Right lobe of liver (tissue), 6 donors: ENCODE data around the gene PEX1. TPM values are rescaled to one million over a fixed set of nuclear protein-coding genes. Genes with fewer than 3 reads are reported as not detected.

ENCODE experiments used
- ATAC-seq, 4 donors: fragments of 200-7000 bp; cut with Tn5 transposase; one replicate each; pipeline ENCODE4 v1.9.1; 2020; ENCODE audit warnings: mild to moderate bottlenecking in 4 of 4, moderate library complexity in 4 of 4
- DNase-seq, 3 donors: peaks; one replicate each; pipeline ENCODE4 v3.0.0-alpha.2; 2020
- H3K27ac ChIP-seq, 3 donors: fragments of 200-600 bp; one replicate each; pipeline ENCODE4 v1.8.0; 2022
- H3K27me3 ChIP-seq, 2 donors: fragments of 200-600 bp; one replicate each; pipeline ENCODE4 v1.8.0; 2022
- H3K36me3 ChIP-seq, 4 donors: fragments of 200-600 bp; sonication (generic) in 1 of 4; one replicate each; pipeline versions ENCODE4 v1.5.1 to v1.8.0; 2017 to 2022; ENCODE audit warnings: control low read depth in 1 of 4
- H3K4me1 ChIP-seq, 4 donors: fragments of 200-600 bp; sonication (generic) in 1 of 4; one replicate each; pipeline versions ENCODE4 v1.5.1 to v1.8.0; 2017 to 2022; ENCODE audit warnings: control low read depth in 1 of 4
- H3K4me3 ChIP-seq, 3 donors: fragments of 200-600 bp; one replicate each; pipeline ENCODE4 v1.8.0; 2022
- H3K9me3 ChIP-seq, 4 donors: fragments of 200-600 bp; sonication (generic) in 1 of 4; one replicate each; pipeline versions ENCODE4 v1.5.1 to v1.8.0; 2017 to 2022; ENCODE audit warnings: control low read depth in 1 of 4
- POLR2A ChIP-seq: fragments of 450-650 bp; IDR thresholded peaks from one replicate; pipeline ENCODE4 v1.6.1; 2017; ENCODE audit warnings: antibody characterized with exemption, mild to moderate bottlenecking
- WGBS: methylation state at CpG from one replicate; pipeline ENCODE4 v1.1.6; 2018; ENCODE audit warnings: low coverage, low lambda C conversion rate; ENCODE audit not compliant: insufficient coverage; ENCODE audit errors: missing lambda C conversion rate; 5-methylcytosine and 5-hydroxymethylcytosine counted together
- intact Hi-C, 2 donors: fragments of 100-400 bp; cut with DNase I; formaldehyde crosslinking; loops; one replicate each; pipeline versions ENCODE4 v1.11.2 to v1.14.1; 2022
- total RNA-seq, 6 experiments: library from RNA; depleted of rRNA in 2 of 6; stranded (reverse); fragments of >200 nt in 2 of 6; fragmentation: NEBNext Ultra II Directional in 3 of 6; extraction: Animal tissue kit (Norgen Biotek cat#: 25700) in 3 of 6; gene quantifications; one replicate each; pipeline versions ENCODE4 v1.1.0 to v1.2.4, GENCODE V29; 2016 to 2023
- TF ChIP-seq, protein P1 (sequence below), 4 donors: fragments of 200-600 bp in 3 of 4; fragments of 450-650 bp in 1 of 4; IDR thresholded peaks; one replicate each; pipeline versions ENCODE4 v1.5.1 to v1.8.0; 2016 to 2022; ENCODE audit warnings: antibody characterized with exemption in 4 of 4, mild to moderate bottlenecking in 2 of 4
- donor health status: DM: no; HTN: yes; CAD: no.
- donor health status: DM: no; HTN: no; CAD: no.
- donor health status: DM: no; HTN: no; CAD: no.
- donor health status: DM: no; HTN: yes; CAD: no.
- donor health status: DM: no; HTN: yes; CAD: no.

PEX1 gene
- total RNA-seq, 6 experiments from 2014 or later: 10.0 to 12.0 (median 10.8) TPM

DNA sequence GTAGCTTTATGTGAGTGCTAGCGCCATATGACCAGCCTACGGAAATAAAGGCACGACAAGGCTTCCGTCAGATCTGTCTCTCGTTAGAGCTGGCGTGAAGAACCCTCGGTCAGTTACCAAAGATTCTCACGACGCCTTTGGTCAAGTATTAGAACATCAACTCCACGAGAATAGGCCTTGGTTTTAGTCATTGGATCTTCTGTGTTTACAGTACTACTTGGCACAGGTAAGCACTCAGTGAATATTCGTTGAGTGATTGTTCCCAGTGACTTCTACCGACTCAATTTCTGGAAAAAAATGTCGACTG is 591 bp upstream of the PEX1 start:
- 0% methylated on average over 13 of the region's 13 CpGs for WGBS

DNA sequence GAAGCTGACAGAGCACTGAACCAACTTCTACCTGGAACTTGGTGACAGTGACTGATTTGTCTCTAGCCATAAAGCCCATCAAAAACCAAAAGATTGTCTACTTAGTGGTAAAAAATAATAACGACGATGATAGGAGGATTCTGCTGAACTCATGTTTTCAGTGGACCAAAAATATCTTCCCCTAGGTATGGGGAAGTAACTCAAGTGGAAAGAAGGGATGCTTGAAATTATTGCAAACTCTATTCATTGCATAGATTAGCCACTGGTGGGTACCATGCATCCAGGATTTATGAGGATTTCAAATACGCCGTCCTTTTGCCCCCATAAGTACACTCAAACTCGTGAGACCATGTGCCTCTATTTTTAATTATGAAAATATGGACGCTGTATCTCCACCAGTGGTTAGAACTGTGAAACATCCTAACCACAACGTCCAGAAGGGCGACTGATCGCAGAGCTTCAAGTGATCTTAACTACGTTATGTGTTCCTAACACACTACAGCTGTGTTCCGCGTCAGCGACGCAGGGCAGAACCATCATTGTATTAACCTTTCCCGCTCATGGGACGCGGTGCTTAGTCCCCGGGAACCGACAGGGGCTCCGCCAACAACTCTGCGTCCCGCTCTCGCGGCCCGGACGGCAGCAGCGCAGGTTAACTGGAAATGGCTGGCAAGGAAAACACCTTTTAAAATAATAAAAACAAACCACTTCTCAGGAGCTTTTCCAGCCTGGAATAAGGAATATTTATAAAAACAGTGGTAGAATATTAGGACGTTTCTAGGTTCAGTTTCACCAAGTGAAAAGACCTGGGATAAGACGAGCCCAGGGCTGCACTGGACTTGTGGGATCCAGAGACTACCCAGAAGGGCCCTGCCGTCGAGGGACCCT is 776 bp downstream of the PEX1 start:
- Histone ChIP-seq H3K36me3 (peaks cover 5 to 20% (median 10%) of the 10 kb centered on the region in 4 donors), H3K4me3 (peak overlapping the region; percentile 69 to 91 (median 75)), H3K9me3 (no peaks in the 10 kb centered on the region), H3K27me3 (no peaks in the 10 kb centered on the region), H3K27ac (peak overlapping the region; percentile 10 to 74 (median 70)), H3K4me1 (peaks cover 0 to 12% (median 3%) of the 10 kb centered on the region in 4 donors)
- ATAC-seq (peak; percentile 36 to 54 (median 46)), DNase-seq (peak; percentile 48 to 69 (median 66))
- intact Hi-C loops: no loop called here
- under 1% methylated on average over 26 of the region's 31 CpGs for WGBS
- TF ChIP-seq, protein P1, sequence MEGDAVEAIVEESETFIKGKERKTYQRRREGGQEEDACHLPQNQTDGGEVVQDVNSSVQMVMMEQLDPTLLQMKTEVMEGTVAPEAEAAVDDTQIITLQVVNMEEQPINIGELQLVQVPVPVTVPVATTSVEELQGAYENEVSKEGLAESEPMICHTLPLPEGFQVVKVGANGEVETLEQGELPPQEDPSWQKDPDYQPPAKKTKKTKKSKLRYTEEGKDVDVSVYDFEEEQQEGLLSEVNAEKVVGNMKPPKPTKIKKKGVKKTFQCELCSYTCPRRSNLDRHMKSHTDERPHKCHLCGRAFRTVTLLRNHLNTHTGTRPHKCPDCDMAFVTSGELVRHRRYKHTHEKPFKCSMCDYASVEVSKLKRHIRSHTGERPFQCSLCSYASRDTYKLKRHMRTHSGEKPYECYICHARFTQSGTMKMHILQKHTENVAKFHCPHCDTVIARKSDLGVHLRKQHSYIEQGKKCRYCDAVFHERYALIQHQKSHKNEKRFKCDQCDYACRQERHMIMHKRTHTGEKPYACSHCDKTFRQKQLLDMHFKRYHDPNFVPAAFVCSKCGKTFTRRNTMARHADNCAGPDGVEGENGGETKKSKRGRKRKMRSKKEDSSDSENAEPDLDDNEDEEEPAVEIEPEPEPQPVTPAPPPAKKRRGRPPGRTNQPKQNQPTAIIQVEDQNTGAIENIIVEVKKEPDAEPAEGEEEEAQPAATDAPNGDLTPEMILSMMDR (IDR thresholded peaks at IDR 0.05): peak in 2 of 4 donors; percentile 6 to 11
- no peak for TF ChIP-seq POLR2A

More for the DNA sequence above, 591 bp upstream of the PEX1 start:
- ATAC-seq: peak in 2 of 4 donors; percentile 1 to 3
- Histone ChIP-seq H3K27ac (peak overlapping the region; percentile 74 to 79 (median 74)), H3K4me3 (peak overlapping the region; percentile 69 to 91 (median 75)), H3K27me3 (no peaks in the 10 kb centered on the region), H3K4me1 (peaks cover 0 to 12% (median 3%) of the 10 kb centered on the region in 4 donors), H3K9me3 (no peaks in the 10 kb centered on the region), H3K36me3 (peaks cover 12 to 33% (median 21%) of the 10 kb centered on the region in 4 donors)
- intact Hi-C loops: no loop called here
- no peak for DNase-seq
- no peak for TF ChIP-seq POLR2A
- TF ChIP-seq, protein P1 (IDR thresholded peaks at IDR 0.05): no peak

DNA sequence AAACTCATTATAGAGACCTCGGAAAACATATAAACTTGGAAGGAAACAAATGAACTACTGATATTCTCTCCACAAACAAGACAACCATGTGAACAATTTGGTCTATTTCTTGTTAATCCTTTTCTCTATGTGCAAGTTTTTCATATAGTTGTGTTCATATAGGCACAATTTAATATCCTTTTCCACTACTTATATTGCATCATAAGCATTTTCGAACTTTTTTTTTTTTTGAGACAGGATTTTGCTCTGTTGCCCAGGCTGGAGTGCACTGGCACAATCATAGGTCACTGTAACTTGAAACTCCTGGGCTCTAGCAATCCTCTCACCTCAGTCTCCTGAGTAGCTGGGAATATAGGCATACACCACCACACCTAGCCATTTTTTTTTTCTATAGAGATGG is 5.2 kb downstream of the PEX1 start:
- Histone ChIP-seq H3K4me3 (no peak overlapping the region), H3K36me3 (peaks cover 0 to 4% (median 2%) of the 10 kb centered on the region in 4 donors), H3K27ac (no peak overlapping the region), H3K9me3 (no peaks in the 10 kb centered on the region), H3K27me3 (no peaks in the 10 kb centered on the region), H3K4me1 (peaks cover 0 to 5% (median 0%) of the 10 kb centered on the region in 4 donors)
- ATAC-seq: no peak
- no peak for TF ChIP-seq POLR2A
- no peak for DNase-seq
- 96% methylated on average over 2 of the region's 2 CpGs for WGBS
- intact Hi-C loops: no loop called here

DNA sequence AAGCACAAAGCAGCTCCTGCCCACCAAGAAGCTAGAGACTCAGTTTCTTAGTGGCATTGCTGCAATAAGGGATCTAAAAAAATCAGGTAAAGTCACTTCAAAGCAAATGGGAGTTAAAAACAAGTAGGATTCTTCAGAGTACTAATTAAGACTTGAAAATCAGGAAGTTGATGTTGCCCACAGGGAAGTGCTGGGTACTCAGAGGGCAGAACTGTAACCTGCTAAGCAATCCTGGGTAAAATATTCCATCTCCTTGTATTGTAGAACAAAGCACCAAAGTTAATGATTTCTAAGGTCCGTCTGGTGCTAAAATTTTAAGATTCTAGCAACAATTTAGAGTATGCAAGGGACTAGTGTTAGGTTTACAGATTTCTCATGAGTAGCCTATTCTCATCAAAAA is 8.3 kb downstream of the PEX1 start:
- Histone ChIP-seq H3K4me3 (no peak overlapping the region), H3K4me1 (no peaks in the 10 kb centered on the region), H3K27me3 (no peaks in the 10 kb centered on the region), H3K36me3 (peaks cover 0 to 4% (median 2%) of the 10 kb centered on the region in 4 donors), H3K27ac (no peak overlapping the region), H3K9me3 (no peaks in the 10 kb centered on the region)
- WGBS: 92% methylated on average over 1 of the region's 1 CpG
- no peak for DNase-seq
- TF ChIP-seq POLR2A: no peak
- TF ChIP-seq, protein P1 (IDR thresholded peaks at IDR 0.05): no peak
- intact Hi-C loops: no loop called here
- ATAC-seq: no peak

DNA sequence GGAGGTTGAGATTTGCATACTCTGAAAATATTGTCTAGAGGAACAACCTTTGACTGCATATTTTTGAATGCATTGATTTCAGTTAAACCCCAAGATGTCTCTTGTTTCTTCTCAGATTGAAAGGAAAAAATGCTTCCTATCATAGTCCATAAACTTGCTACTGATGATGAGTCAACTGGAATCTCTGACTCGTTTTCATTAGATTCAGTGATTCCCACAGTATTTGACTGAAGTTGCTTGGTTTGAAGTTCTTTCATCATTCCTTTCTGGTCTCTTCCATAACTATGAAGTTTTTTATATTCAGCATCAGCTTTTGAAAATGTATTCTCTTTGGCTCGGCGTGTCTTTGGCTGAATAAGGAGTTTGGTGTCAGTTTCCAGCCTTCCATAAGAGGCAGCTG is 10.7 kb downstream of the PEX1 start:
- 87% methylated on average over 3 of the region's 3 CpGs for WGBS
- intact Hi-C loops: no loop called here

More for the DNA sequence above, 10.7 kb downstream of the PEX1 start:
- DNase-seq (no peak), ATAC-seq (no peak)
- H3K4me1 ChIP-seq: no peaks in the 10 kb centered on the region
- TF ChIP-seq, protein P1 (IDR thresholded peaks at IDR 0.05): no peak
- TF ChIP-seq POLR2A: no peak
- H3K9me3 ChIP-seq: no peaks in the 10 kb centered on the region
- H3K27me3 ChIP-seq: no peaks in the 10 kb centered on the region
- no peak overlapping the region for H3K27ac ChIP-seq
- H3K4me3 ChIP-seq: no peak overlapping the region
- H3K36me3 ChIP-seq: peaks cover 0 to 4% (median 2%) of the 10 kb centered on the region in 4 donors
